GM23338 (cell line): ENCODE measurements around the gene XPO6. TPM values are rescaled to one million over a fixed set of nuclear protein-coding genes. Genes with fewer than 3 reads are reported as not detected.

Experiments used
- ATAC-seq: fragments of 200-7000 bp; cut with Tn5 transposase; 3 replicates; pipeline ENCODE4 v1.9.1; 2020
- DNase-seq: peaks from one replicate; pipeline ENCODE4 v3.0.0-alpha.2; 2015; ENCODE audit warnings: low spot score
- H2AFZ ChIP-seq: fragments of 200-600 bp; sonication (generic); 2 replicates; pipeline ENCODE4 v1.8.0; 2016; ENCODE audit warnings: antibody characterized with exemption, mild to moderate bottlenecking, moderate library complexity
- H3F3A ChIP-seq: fragments of 200-600 bp; sonication (generic); replicated peaks from 2 replicates; pipeline ENCODE4 v1.8.0; 2017; ENCODE audit warnings: antibody characterized with exemption, mixed run types, low read depth
- H3K27ac ChIP-seq: fragments of 200-600 bp; sonication (generic); 2 replicates; pipeline ENCODE4 v1.6.1; 2016; ENCODE audit warnings: low read depth
- H3K27me3 ChIP-seq: fragments of 200-600 bp; sonication (generic); 2 replicates; pipeline ENCODE4 v1.8.0; 2016; ENCODE audit warnings: mild to moderate bottlenecking, mixed run types, moderate library complexity; ENCODE audit not compliant: insufficient read depth
- H3K36me3 ChIP-seq: fragments of 200-600 bp; sonication (generic); 2 replicates; pipeline ENCODE4 v1.8.0; 2016; ENCODE audit warnings: mild to moderate bottlenecking; ENCODE audit not compliant: insufficient read depth
- H3K4me1 ChIP-seq: fragments of 200-600 bp; sonication (generic); 2 replicates; pipeline ENCODE4 v1.8.0; 2016; ENCODE audit warnings: mild to moderate bottlenecking, moderate library complexity; ENCODE audit not compliant: insufficient read depth
- H3K4me2 ChIP-seq: fragments of 200-600 bp; sonication (generic); 2 replicates; pipeline ENCODE4 v1.7.1; 2017; ENCODE audit warnings: mixed run types
- H3K4me3 ChIP-seq: fragments of 200-600 bp; sonication (generic); 2 replicates; pipeline ENCODE4 v1.6.1; 2016; ENCODE audit warnings: mixed run types
- H3K79me2 ChIP-seq: fragments of 200-600 bp; sonication (generic); replicated peaks from 2 replicates; pipeline ENCODE4 v1.8.0; 2017; ENCODE audit warnings: mild to moderate bottlenecking; ENCODE audit not compliant: insufficient read depth
- H3K9me2 ChIP-seq: fragments of 200-600 bp; sonication (generic); 2 replicates; pipeline ENCODE4 v1.8.0; 2017; ENCODE audit not compliant: insufficient read depth
- H4K20me1 ChIP-seq: fragments of 200-600 bp; sonication (generic); replicated peaks from 2 replicates; pipeline ENCODE4 v1.8.0; 2017; ENCODE audit warnings: mild to moderate bottlenecking; ENCODE audit not compliant: insufficient read depth
- H3K27ac Mint-ChIP-seq: 2 replicates; pipeline ENCODE4 v1.8.0; 2020; ENCODE audit warnings: inconsistent platforms, mild to moderate bottlenecking, moderate library complexity, mixed read lengths
- H3K27me3 Mint-ChIP-seq: 3 replicates; pipeline ENCODE4 v1.8.0; 2022; ENCODE audit warnings: low read depth, mild to moderate bottlenecking, moderate library complexity, mixed read lengths, inconsistent platforms; ENCODE audit not compliant: insufficient read depth, poor library complexity
- H3K36me3 Mint-ChIP-seq: 3 replicates; pipeline ENCODE4 v1.8.0; 2021; ENCODE audit warnings: low read depth, mild to moderate bottlenecking, inconsistent platforms, moderate library complexity, mixed read lengths
- H3K4me1 Mint-ChIP-seq: 3 replicates; pipeline ENCODE4 v1.8.0; 2020; ENCODE audit warnings: mild to moderate bottlenecking, inconsistent platforms, mixed read lengths
- H3K4me3 Mint-ChIP-seq: 3 replicates; pipeline ENCODE4 v1.8.0; 2021; ENCODE audit warnings: moderate library complexity, mild to moderate bottlenecking, inconsistent platforms, mixed read lengths
- H3K9me3 Mint-ChIP-seq: 3 replicates; pipeline ENCODE4 v1.8.0; 2020; ENCODE audit warnings: moderate library complexity, mild to moderate bottlenecking, inconsistent platforms, mixed read lengths
- CREB1 ChIP-seq: fragments of 250-450 bp; sonication (Bioruptor Pico); IDR thresholded peaks from 2 replicates; pipeline ENCODE4 v1.5.0; 2020; ENCODE audit warnings: low read depth, mild to moderate bottlenecking, moderate library complexity
- EZH2 ChIP-seq: fragments of 200-600 bp; sonication (generic); IDR thresholded peaks from one replicate; pipeline ENCODE4 v1.8.0; 2017; ENCODE audit warnings: antibody characterized with exemption, mild to moderate bottlenecking, low read depth; ENCODE audit not compliant: unreplicated experiment
- JUNB ChIP-seq: IDR thresholded peaks from one replicate; pipeline ENCODE4 v1.6.1; 2016; ENCODE audit warnings: antibody characterized with exemption; ENCODE audit not compliant: unreplicated experiment
- NANOG ChIP-seq: IDR thresholded peaks from 2 replicates; pipeline ENCODE4 v1.6.1; 2016; ENCODE audit warnings: antibody characterized with exemption, borderline replicate concordance
- POLR2AphosphoS5 ChIP-seq: IDR thresholded peaks from 2 replicates; pipeline ENCODE4 v1.6.1; 2016; ENCODE audit warnings: antibody characterized with exemption, low read depth
- STAT1 ChIP-seq: IDR thresholded peaks from one replicate; pipeline ENCODE4 v1.6.1; 2016; ENCODE audit warnings: antibody characterized with exemption; ENCODE audit not compliant: unreplicated experiment
- ZNF331 ChIP-seq: fragments of 250-450 bp; sonication (Bioruptor Pico); IDR thresholded peaks from 2 replicates; pipeline ENCODE4 v1.5.0; 2020; ENCODE audit warnings: low read depth, mild to moderate bottlenecking, moderate library complexity
- polyA plus RNA-seq: library from polyadenylated mRNA; unstranded; fragments of >200 nt; fragmentation: Nextera tagmentation; extraction: Ambion mirVana; gene quantifications from 2 replicates; pipeline ENCODE4 v1.2.1, GENCODE V29; 2016
- total RNA-seq: library from RNA; depleted of rRNA; stranded (reverse); fragments of >200 nt; shearing (Covaris generic); gene quantifications from 2 replicates; pipeline ENCODE4 v1.2.3, GENCODE V29; 2014
- TF ChIP-seq, protein P1 (sequence below), 2 experiments: fragments of 200-600 bp in 1 of 2; sonication (generic) in 1 of 2; conservative IDR thresholded peaks; 2 replicates each; pipeline versions ENCODE4 v1.5.1 to v1.6.1; 2016 to 2017; ENCODE audit warnings: antibody characterized with exemption in 2 of 2, low read depth in 2 of 2, mild to moderate bottlenecking in 2 of 2, moderate library complexity in 1 of 2
- TF ChIP-seq, protein P2 (sequence below): IDR thresholded peaks from 2 replicates; pipeline ENCODE4 v1.6.1; 2016; ENCODE audit warnings: antibody characterized with exemption
- TF ChIP-seq, protein P3 (sequence below): IDR thresholded peaks from one replicate; pipeline ENCODE4 v1.6.1; 2018; ENCODE audit warnings: antibody characterized with exemption; ENCODE audit not compliant: unreplicated experiment

The XPO6 gene
- total and polyA plus RNA-seq, 2 experiments from 2014 or later: 83.9 to 178 TPM

DNA sequence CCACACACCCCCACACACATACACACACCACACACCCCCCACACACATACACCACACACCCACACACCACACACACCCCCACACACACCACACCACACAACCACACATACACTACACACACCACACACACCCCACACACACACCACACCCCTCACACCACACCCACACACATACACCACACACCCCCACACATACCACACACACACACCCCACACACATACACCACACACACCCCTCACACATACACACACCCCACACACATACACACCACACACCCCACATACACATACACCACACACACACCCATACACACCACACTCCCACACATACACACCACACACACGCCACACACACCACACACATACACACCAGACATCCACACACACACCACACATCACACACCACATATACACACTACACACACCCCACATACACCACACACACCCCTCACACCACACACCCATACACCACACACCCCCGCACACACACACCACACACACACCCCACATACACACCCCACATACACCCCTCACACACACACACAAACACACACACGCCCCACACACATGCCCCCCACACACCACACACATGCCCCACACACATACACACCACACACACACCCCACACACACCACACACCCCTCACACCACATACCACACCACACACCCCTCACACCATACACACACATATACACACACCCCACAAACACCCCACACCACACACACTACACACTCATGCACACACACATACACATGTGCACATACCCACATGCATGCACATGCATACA lies 122.4 kb downstream of the XPO6 start (continued):
- TF ChIP-seq, protein P1, sequence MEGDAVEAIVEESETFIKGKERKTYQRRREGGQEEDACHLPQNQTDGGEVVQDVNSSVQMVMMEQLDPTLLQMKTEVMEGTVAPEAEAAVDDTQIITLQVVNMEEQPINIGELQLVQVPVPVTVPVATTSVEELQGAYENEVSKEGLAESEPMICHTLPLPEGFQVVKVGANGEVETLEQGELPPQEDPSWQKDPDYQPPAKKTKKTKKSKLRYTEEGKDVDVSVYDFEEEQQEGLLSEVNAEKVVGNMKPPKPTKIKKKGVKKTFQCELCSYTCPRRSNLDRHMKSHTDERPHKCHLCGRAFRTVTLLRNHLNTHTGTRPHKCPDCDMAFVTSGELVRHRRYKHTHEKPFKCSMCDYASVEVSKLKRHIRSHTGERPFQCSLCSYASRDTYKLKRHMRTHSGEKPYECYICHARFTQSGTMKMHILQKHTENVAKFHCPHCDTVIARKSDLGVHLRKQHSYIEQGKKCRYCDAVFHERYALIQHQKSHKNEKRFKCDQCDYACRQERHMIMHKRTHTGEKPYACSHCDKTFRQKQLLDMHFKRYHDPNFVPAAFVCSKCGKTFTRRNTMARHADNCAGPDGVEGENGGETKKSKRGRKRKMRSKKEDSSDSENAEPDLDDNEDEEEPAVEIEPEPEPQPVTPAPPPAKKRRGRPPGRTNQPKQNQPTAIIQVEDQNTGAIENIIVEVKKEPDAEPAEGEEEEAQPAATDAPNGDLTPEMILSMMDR (conservative IDR thresholded peaks at IDR 0.05; ENCODE audit: low read depth in 2 of 2): no peak
- TF ChIP-seq EZH2: no peak
- no peak for TF ChIP-seq POLR2AphosphoS5
- no peak for TF ChIP-seq JUNB
- TF ChIP-seq, protein P2, sequence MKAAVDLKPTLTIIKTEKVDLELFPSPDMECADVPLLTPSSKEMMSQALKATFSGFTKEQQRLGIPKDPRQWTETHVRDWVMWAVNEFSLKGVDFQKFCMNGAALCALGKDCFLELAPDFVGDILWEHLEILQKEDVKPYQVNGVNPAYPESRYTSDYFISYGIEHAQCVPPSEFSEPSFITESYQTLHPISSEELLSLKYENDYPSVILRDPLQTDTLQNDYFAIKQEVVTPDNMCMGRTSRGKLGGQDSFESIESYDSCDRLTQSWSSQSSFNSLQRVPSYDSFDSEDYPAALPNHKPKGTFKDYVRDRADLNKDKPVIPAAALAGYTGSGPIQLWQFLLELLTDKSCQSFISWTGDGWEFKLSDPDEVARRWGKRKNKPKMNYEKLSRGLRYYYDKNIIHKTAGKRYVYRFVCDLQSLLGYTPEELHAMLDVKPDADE: no peak
- TF ChIP-seq, protein P3, sequence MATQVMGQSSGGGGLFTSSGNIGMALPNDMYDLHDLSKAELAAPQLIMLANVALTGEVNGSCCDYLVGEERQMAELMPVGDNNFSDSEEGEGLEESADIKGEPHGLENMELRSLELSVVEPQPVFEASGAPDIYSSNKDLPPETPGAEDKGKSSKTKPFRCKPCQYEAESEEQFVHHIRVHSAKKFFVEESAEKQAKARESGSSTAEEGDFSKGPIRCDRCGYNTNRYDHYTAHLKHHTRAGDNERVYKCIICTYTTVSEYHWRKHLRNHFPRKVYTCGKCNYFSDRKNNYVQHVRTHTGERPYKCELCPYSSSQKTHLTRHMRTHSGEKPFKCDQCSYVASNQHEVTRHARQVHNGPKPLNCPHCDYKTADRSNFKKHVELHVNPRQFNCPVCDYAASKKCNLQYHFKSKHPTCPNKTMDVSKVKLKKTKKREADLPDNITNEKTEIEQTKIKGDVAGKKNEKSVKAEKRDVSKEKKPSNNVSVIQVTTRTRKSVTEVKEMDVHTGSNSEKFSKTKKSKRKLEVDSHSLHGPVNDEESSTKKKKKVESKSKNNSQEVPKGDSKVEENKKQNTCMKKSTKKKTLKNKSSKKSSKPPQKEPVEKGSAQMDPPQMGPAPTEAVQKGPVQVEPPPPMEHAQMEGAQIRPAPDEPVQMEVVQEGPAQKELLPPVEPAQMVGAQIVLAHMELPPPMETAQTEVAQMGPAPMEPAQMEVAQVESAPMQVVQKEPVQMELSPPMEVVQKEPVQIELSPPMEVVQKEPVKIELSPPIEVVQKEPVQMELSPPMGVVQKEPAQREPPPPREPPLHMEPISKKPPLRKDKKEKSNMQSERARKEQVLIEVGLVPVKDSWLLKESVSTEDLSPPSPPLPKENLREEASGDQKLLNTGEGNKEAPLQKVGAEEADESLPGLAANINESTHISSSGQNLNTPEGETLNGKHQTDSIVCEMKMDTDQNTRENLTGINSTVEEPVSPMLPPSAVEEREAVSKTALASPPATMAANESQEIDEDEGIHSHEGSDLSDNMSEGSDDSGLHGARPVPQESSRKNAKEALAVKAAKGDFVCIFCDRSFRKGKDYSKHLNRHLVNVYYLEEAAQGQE: no peak
- no peak for TF ChIP-seq NANOG
- no peak for TF ChIP-seq STAT1

DNA sequence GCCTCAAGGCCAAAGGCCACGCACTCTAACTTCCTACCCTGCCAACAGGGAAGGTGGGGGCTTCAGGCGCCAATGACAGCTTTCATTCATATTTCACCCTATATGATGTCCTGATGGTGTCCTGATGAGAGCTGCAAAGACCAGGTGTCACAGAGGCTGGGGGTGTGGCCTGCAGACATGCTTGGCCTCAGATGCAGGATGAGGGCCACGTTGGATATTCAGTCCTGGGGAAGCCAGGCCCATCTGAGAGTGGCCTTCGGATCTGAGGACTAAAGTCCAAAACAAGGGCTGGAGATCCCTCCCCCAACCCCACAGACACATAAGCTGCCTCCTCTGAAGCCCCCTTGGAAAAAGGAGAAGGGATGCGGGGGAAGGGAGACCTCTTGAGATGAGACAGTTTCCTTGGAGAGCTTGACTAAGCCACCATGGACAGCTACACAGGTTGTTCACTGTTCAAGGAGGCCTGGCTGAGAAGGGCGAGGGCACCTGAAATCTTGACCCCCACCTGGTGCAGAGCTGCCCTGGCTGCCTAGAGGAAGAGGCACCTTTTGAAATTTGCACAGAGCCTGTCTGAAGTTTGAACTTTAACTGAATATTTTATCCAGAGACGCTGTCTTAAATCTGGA lies 124.0 kb downstream of the XPO6 start:
- H3K4me3 Mint-ChIP-seq: no peak overlapping the region
- Histone ChIP-seq H3K4me3 (no peak overlapping the region), H3F3A (peaks cover 11% of the 10 kb centered on the region; the same call in 1 of the 2 replicates), H3K4me1 (peaks cover 11% of the 10 kb centered on the region), H3K9me2 (no peaks in the 10 kb centered on the region), H3K27me3 (no peaks in the 10 kb centered on the region), H2AFZ (no peak overlapping the region), H3K79me2 (no peaks in the 10 kb centered on the region), H3K4me2 (no peak overlapping the region), H4K20me1 (no peaks in the 10 kb centered on the region; the same call in 1 of the 2 replicates), H3K36me3 (no peaks in the 10 kb centered on the region), H3K27ac (no peak overlapping the region; the same call in 1 of the 2 replicates)
- peak; percentile 50 for DNase-seq
- peaks cover 13% of the 10 kb centered on the region for H3K4me1 Mint-ChIP-seq
- TF ChIP-seq, protein P3: peak; percentile 68
- TF ChIP-seq NANOG (no peak), JUNB (no peak), CREB1 (CRISPR knock-in tag) (no peak), ZNF331 (CRISPR knock-in tag) (no peak)
- TF ChIP-seq, protein P2: no peak
- no peaks in the 10 kb centered on the region; the same call in 2 of the 3 replicates for H3K9me3 Mint-ChIP-seq
- H3K27ac Mint-ChIP-seq: no peak overlapping the region
- no peaks in the 10 kb centered on the region for H3K36me3 Mint-ChIP-seq
- H3K27me3 Mint-ChIP-seq: peaks cover 11% of the 10 kb centered on the region
- no peak for ATAC-seq
